Activated CD4-positive, alpha-beta T cell treated with anti-CD3 and anti-CD28 coated beads for 36 hours (primary cell): ENCODE data around the gene LBX2. TPM values are rescaled to one million over a fixed set of nuclear protein-coding genes. Genes with fewer than 3 reads are reported as not detected.

Source experiments
- ATAC-seq: fragments of 200-7000 bp; cut with Tn5 transposase; one replicate; pipeline ENCODE4 v1.10.0; 2021; ENCODE audit warnings: mild to moderate bottlenecking, moderate library complexity
- CTCF ChIA-PET: fragments of 350-600 bp; sonication (Branson Sonifier 250); formaldehyde crosslinking; loops from one replicate; lab custom pipeline; 2021; ENCODE audit warnings: antibody characterized with exemption; lab: Charles Lee
- POLR2A ChIA-PET: fragments of 350-600 bp; sonication (Branson Sonifier 250); formaldehyde crosslinking; loops from one replicate; lab custom pipeline; 2021; ENCODE audit warnings: antibody characterized with exemption, inconsistent platforms; lab: Charles Lee
- DNase-seq: peaks from one replicate; pipeline ENCODE4 v3.0.0-alpha.2; 2020
- H3K27ac Mint-ChIP-seq: one replicate; pipeline ENCODE4 v1.8.0; 2021; ENCODE audit warnings: mixed read lengths
- H3K27me3 Mint-ChIP-seq: one replicate; pipeline ENCODE4 v1.8.0; 2021; ENCODE audit warnings: mixed read lengths
- H3K36me3 Mint-ChIP-seq: one replicate; pipeline ENCODE4 v1.8.0; 2021; ENCODE audit warnings: low read depth, mixed read lengths
- H3K4me1 Mint-ChIP-seq: one replicate; pipeline ENCODE4 v1.8.0; 2021; ENCODE audit warnings: mixed read lengths
- H3K4me3 Mint-ChIP-seq: one replicate; pipeline ENCODE4 v1.8.0; 2021; ENCODE audit warnings: mild to moderate bottlenecking, moderate library complexity, mixed read lengths
- H3K9me3 Mint-ChIP-seq: one replicate; pipeline ENCODE4 v1.8.0; 2021; ENCODE audit warnings: low read depth, mixed read lengths
- intact Hi-C, 2 experiments: fragments of 100-400 bp; cut with DNase I in 1 of 2; cut with micrococcal nuclease in 1 of 2; formaldehyde crosslinking; loops; one replicate each; pipeline versions ENCODE4 v1.14.2 to v1.15.1; 2022 to 2024; cut with DNase I, micrococcal nuclease
- total RNA-seq, 2 experiments: library from RNA; stranded (reverse); gene quantifications; one replicate each; pipeline ENCODE4 v1.2.3, GENCODE V29; 2021

Gene LBX2
- total RNA-seq, 2 experiments from 2014 or later, result 0.28 TPM; not detected in 1

- peaks cover 34% of the 10 kb centered on the region for H3K36me3 Mint-ChIP-seq
- H3K9me3 Mint-ChIP-seq, result no peaks in the 10 kb centered on the region
- no peak for DNase-seq
- intact Hi-C loops, result loop anchor here in 1 of 2 experiments (1.0 kb wide), 1 partner anchor 20 kb away; the partner anchor contains the start of gene TTC31
- POLR2A ChIA-PET, result interaction anchor here (1.2 kb wide), 1 partner anchor 22 kb away, joined by 4 read pairs; the partner anchor contains the start of gene DQX1
- H3K4me1 Mint-ChIP-seq, result peaks cover 46% of the 10 kb centered on the region
- no peak overlapping the region for H3K27ac Mint-ChIP-seq
- no peak for ATAC-seq
- H3K4me3 Mint-ChIP-seq, result peak overlapping the region; percentile 63
- peaks cover 49% of the 10 kb centered on the region for H3K27me3 Mint-ChIP-seq
- CTCF ChIA-PET, result interaction anchor here (0.6 to 1.8 kb wide), 13 partner anchors 11 to 112 kb away, joined by 3 to 8 read pairs (median 3); partner anchors contain the start of genes CCDC142, TTC31 and WBP1
Measured at GRCh38 chr2:74503506-74504475, 4.4 kb upstream of the LBX2 start.

- H3K9me3 Mint-ChIP-seq, result no peaks in the 10 kb centered on the region
- H3K36me3 Mint-ChIP-seq, result peaks cover 34% of the 10 kb centered on the region
- peak; percentile 71 for DNase-seq
- H3K4me1 Mint-ChIP-seq, result peaks cover 45% of the 10 kb centered on the region
- ChIA-PET POLR2A (no interaction called here), CTCF (interaction anchor here (0.6 to 1.8 kb wide), 8 partner anchors 12 to 97 kb away, joined by 3 to 8 read pairs (median 3); partner anchors contain the start of genes CCDC142, TTC31 and WBP1)
- ATAC-seq, result no peak
- peak overlapping the region; percentile 63 for H3K4me3 Mint-ChIP-seq
- peaks cover 55% of the 10 kb centered on the region for H3K27me3 Mint-ChIP-seq
- no peak overlapping the region for H3K27ac Mint-ChIP-seq
- intact Hi-C loops, result loop anchor here in 1 of 2 experiments (1.0 kb wide), 1 partner anchor 20 kb away; the partner anchor contains the start of gene TTC31
Measured at GRCh38 chr2:74502720-74503505, 3.5 kb upstream of the LBX2 start.

- H3K27ac Mint-ChIP-seq, result no peak overlapping the region
- CTCF ChIA-PET, result interaction anchor here (1.0 to 3.6 kb wide), 2 partner anchors 8 to 20 kb away, joined by 3 to 17 read pairs; partner anchors contain the start of genes CCDC142 and TTC31
- intact Hi-C loops, result no loop called here
Measured at GRCh38 chr2:74502147-74502719, 2.8 kb upstream of the LBX2 start.

GRCh38 chr2:74501335-74502071 is 2.1 kb upstream of the LBX2 start:
- Mint-ChIP-seq H3K27ac (no peak overlapping the region), H3K27me3 (peaks cover 60% of the 10 kb centered on the region), H3K4me3 (peak overlapping the region; percentile 63), H3K9me3 (no peaks in the 10 kb centered on the region), H3K4me1 (peaks cover 45% of the 10 kb centered on the region), H3K36me3 (peaks cover 28% of the 10 kb centered on the region)
- CTCF ChIA-PET, result interaction anchor here (1.0 to 3.6 kb wide), 3 partner anchors 9 to 19 kb away, joined by 3 to 17 read pairs (median 5); partner anchors contain the start of genes CCDC142 and TTC31
- POLR2A ChIA-PET, result interaction anchor here (1.3 kb wide), 1 partner anchor 28 kb away, joined by 4 read pairs; the partner anchor contains the start of gene HTRA2
- intact Hi-C loops, result no loop called here
- DNase-seq (no peak), ATAC-seq (no peak)

More at GRCh38 chr2:74502147-74502719, 2.8 kb upstream of the LBX2 start:
- peak overlapping the region; percentile 63 for H3K4me3 Mint-ChIP-seq
- ATAC-seq (no peak), DNase-seq (no peak)
- peaks cover 60% of the 10 kb centered on the region for H3K27me3 Mint-ChIP-seq
- peaks cover 34% of the 10 kb centered on the region for H3K36me3 Mint-ChIP-seq
- peaks cover 50% of the 10 kb centered on the region for H3K4me1 Mint-ChIP-seq
- POLR2A ChIA-PET, result no interaction called here
- H3K9me3 Mint-ChIP-seq, result no peaks in the 10 kb centered on the region

- H3K27me3 Mint-ChIP-seq, result peaks cover 60% of the 10 kb centered on the region
- intact Hi-C loops, result no loop called here
- ATAC-seq (no peak), DNase-seq (no peak)
- H3K36me3 Mint-ChIP-seq, result peaks cover 22% of the 10 kb centered on the region
- ChIA-PET POLR2A (interaction anchor here (1.3 kb wide), 1 partner anchor 29 kb away, joined by 4 read pairs; the partner anchor contains the start of gene HTRA2), CTCF (interaction anchor here (0.5 to 3.6 kb wide), 6 partner anchors 10 to 236 kb away, joined by 3 to 17 read pairs (median 4); partner anchors contain the start of genes CCDC142 and TTC31)
- no peaks in the 10 kb centered on the region for H3K9me3 Mint-ChIP-seq
- H3K4me3 Mint-ChIP-seq, result no peak overlapping the region
- no peak overlapping the region for H3K27ac Mint-ChIP-seq
- peaks cover 40% of the 10 kb centered on the region for H3K4me1 Mint-ChIP-seq
Measured at GRCh38 chr2:74500578-74500946, 1.2 kb upstream of the LBX2 start.

- H3K4me3 Mint-ChIP-seq, result no peak overlapping the region
- H3K27ac Mint-ChIP-seq, result no peak overlapping the region
- ATAC-seq (no peak), DNase-seq (no peak)
- CTCF ChIA-PET, result interaction anchor here (0.6 to 3.6 kb wide), 5 partner anchors 10 to 24 kb away, joined by 3 to 17 read pairs (median 5); partner anchors contain the start of genes CCDC142 and TTC31
- H3K27me3 Mint-ChIP-seq, result peaks cover 58% of the 10 kb centered on the region
- H3K36me3 Mint-ChIP-seq, result peaks cover 17% of the 10 kb centered on the region
- intact Hi-C loops, result loop anchor here (1.0 to 5.0 kb wide), 3 partner anchors 14 to 55 kb away; partner anchors contain the start of genes DOK1 (in 1 of the 2) and TLX2 (in 1 of the 2)
- H3K9me3 Mint-ChIP-seq, result no peaks in the 10 kb centered on the region
- H3K4me1 Mint-ChIP-seq, result peaks cover 39% of the 10 kb centered on the region
- POLR2A ChIA-PET, result no interaction called here
Measured at GRCh38 chr2:74499940-74500577, 656 bp upstream of the LBX2 start.

GRCh38 chr2:74498500-74499266 is 720 bp downstream of the LBX2 start:
- intact Hi-C loops, result loop anchor here (1.0 to 5.0 kb wide), 3 partner anchors 16 to 56 kb away; partner anchors contain the start of genes DOK1 (in 1 of the 2) and TLX2 (in 1 of the 2)

GRCh38 chr2:74497777-74498499 is 1.5 kb downstream of the LBX2 start:
- peak overlapping the region; percentile 15 for H3K27ac Mint-ChIP-seq
- no peaks in the 10 kb centered on the region for H3K9me3 Mint-ChIP-seq
- ATAC-seq (peak; percentile 31), DNase-seq (peak; percentile 52)
- POLR2A ChIA-PET, result interaction anchor here (0.6 kb wide), 1 partner anchor 69 kb away, joined by 3 read pairs; no protein-coding TSS in a partner anchor
- intact Hi-C loops, result loop anchor here (2.0 to 5.0 kb wide), 2 partner anchors 34 to 57 kb away; partner anchors contain the start of gene DOK1 (in 1 of the 2)
- H3K4me3 Mint-ChIP-seq, result peak overlapping the region; percentile 77
- H3K27me3 Mint-ChIP-seq, result peaks cover 45% of the 10 kb centered on the region
- CTCF ChIA-PET, result interaction anchor here (1.3 kb wide), 1 partner anchor 15 kb away, joined by 5 read pairs; the partner anchor contains the start of genes CCDC142 and TTC31
- H3K36me3 Mint-ChIP-seq, result peaks cover 7% of the 10 kb centered on the region
- peaks cover 24% of the 10 kb centered on the region for H3K4me1 Mint-ChIP-seq

More at GRCh38 chr2:74498500-74499266, 720 bp downstream of the LBX2 start:
- ChIA-PET CTCF (interaction anchor here (1.3 to 3.6 kb wide), 2 partner anchors 16 kb away, joined by 5 to 17 read pairs; partner anchors contain the start of genes CCDC142 and TTC31), POLR2A (no interaction called here)
- peak; percentile 63 for ATAC-seq
- peaks cover 7% of the 10 kb centered on the region for H3K36me3 Mint-ChIP-seq
- peak overlapping the region; percentile 15 for H3K27ac Mint-ChIP-seq
- peaks cover 31% of the 10 kb centered on the region for H3K4me1 Mint-ChIP-seq
- DNase-seq, result peak; percentile 49
- H3K9me3 Mint-ChIP-seq, result no peaks in the 10 kb centered on the region
- H3K4me3 Mint-ChIP-seq, result peak overlapping the region; percentile 77
- peaks cover 50% of the 10 kb centered on the region for H3K27me3 Mint-ChIP-seq
